ENCODE results near the gene UNC50. TPM values are rescaled to one million over a fixed set of nuclear protein-coding genes. Genes with fewer than 3 reads are reported as not detected.

The UNC50 gene
- total RNA-seq, 1 donor = 36.2 TPM

GRCh38 chr2:98576666-98577312, 31.6 kb upstream of the UNC50 start:
- no peak overlapping the region for H3K27ac ChIP-seq (ENCODE audit: low read depth, low read length)
- DNase-seq (ENCODE audit: insufficient read length, low spot score, missing footprints) = peak; percentile 45
- H3K4me3 ChIP-seq (ENCODE audit: insufficient read depth, low read length) = no peak overlapping the region
- H4K20me1 ChIP-seq (ENCODE audit: insufficient read depth, low read length) = no peaks in the 10 kb centered on the region
- no peak for TF ChIP-seq CTCF (IDR thresholded peaks at IDR 0.05; ENCODE audit: extremely low read depth, low read depth, low read length)
- H2AFZ ChIP-seq (ENCODE audit: low read length) = no peak overlapping the region
- H3K9me3 ChIP-seq (ENCODE audit: low read depth, low read length) = no peaks in the 10 kb centered on the region
- no peaks in the 10 kb centered on the region for H3K79me2 ChIP-seq (ENCODE audit: insufficient read depth, low read length)
- no peaks in the 10 kb centered on the region for H3K27me3 ChIP-seq (ENCODE audit: insufficient read depth, low read length)
- H3K36me3 ChIP-seq (ENCODE audit: insufficient read depth, low read length) = peaks cover 5% of the 10 kb centered on the region
- H3K4me2 ChIP-seq (ENCODE audit: insufficient read depth, low read length) = no peak overlapping the region
- no peaks in the 10 kb centered on the region for H3K4me1 ChIP-seq (ENCODE audit: insufficient read depth, low read length)

GRCh38 chr2:98577313-98577712, 31.1 kb upstream of the UNC50 start:
- no peaks in the 10 kb centered on the region for H3K79me2 ChIP-seq (ENCODE audit: insufficient read depth, low read length)
- H2AFZ ChIP-seq (ENCODE audit: low read length) = no peak overlapping the region
- H3K27ac ChIP-seq (ENCODE audit: low read depth, low read length) = no peak overlapping the region
- DNase-seq (ENCODE audit: insufficient read length, low spot score, missing footprints) = peak; percentile 46
- no peak overlapping the region for H3K4me2 ChIP-seq (ENCODE audit: insufficient read depth, low read length)
- H3K9me3 ChIP-seq (ENCODE audit: low read depth, low read length) = no peaks in the 10 kb centered on the region
- no peaks in the 10 kb centered on the region for H3K4me1 ChIP-seq (ENCODE audit: insufficient read depth, low read length)
- no peak overlapping the region for H3K4me3 ChIP-seq (ENCODE audit: insufficient read depth, low read length)
- no peaks in the 10 kb centered on the region for H3K27me3 ChIP-seq (ENCODE audit: insufficient read depth, low read length)
- TF ChIP-seq CTCF (IDR thresholded peaks at IDR 0.05; ENCODE audit: extremely low read depth, low read depth, low read length) = no peak
- H4K20me1 ChIP-seq (ENCODE audit: insufficient read depth, low read length) = no peaks in the 10 kb centered on the region
- peaks cover 5% of the 10 kb centered on the region for H3K36me3 ChIP-seq (ENCODE audit: insufficient read depth, low read length)

- H3K4me1 ChIP-seq (ENCODE audit: insufficient read depth, low read length) = no peaks in the 10 kb centered on the region
- no peak for TF ChIP-seq CTCF (IDR thresholded peaks at IDR 0.05; ENCODE audit: extremely low read depth, low read depth, low read length)
- no peaks in the 10 kb centered on the region for H4K20me1 ChIP-seq (ENCODE audit: insufficient read depth, low read length)
- peak; percentile 67 for DNase-seq (ENCODE audit: insufficient read length, low spot score, missing footprints)
- no peaks in the 10 kb centered on the region for H3K9me3 ChIP-seq (ENCODE audit: low read depth, low read length)
- no peak overlapping the region for H3K4me2 ChIP-seq (ENCODE audit: insufficient read depth, low read length)
- no peak overlapping the region for H3K4me3 ChIP-seq (ENCODE audit: insufficient read depth, low read length)
- H3K27ac ChIP-seq (ENCODE audit: low read depth, low read length) = no peak overlapping the region
- H3K36me3 ChIP-seq (ENCODE audit: insufficient read depth, low read length) = peaks cover 9% of the 10 kb centered on the region
- H3K27me3 ChIP-seq (ENCODE audit: insufficient read depth, low read length) = no peaks in the 10 kb centered on the region
- no peak overlapping the region for H2AFZ ChIP-seq (ENCODE audit: low read length)
- H3K79me2 ChIP-seq (ENCODE audit: insufficient read depth, low read length) = no peaks in the 10 kb centered on the region
Observed at GRCh38 chr2:98578231-98578630, 30.2 kb upstream of the UNC50 start.

GRCh38 chr2:98579926-98580325, 28.5 kb upstream of the UNC50 start:
- no peak overlapping the region for H3K27ac ChIP-seq (ENCODE audit: low read depth, low read length)
- no peaks in the 10 kb centered on the region for H3K4me1 ChIP-seq (ENCODE audit: insufficient read depth, low read length)
- no peak overlapping the region for H2AFZ ChIP-seq (ENCODE audit: low read length)
- no peaks in the 10 kb centered on the region for H4K20me1 ChIP-seq (ENCODE audit: insufficient read depth, low read length)
- H3K79me2 ChIP-seq (ENCODE audit: insufficient read depth, low read length) = no peaks in the 10 kb centered on the region
- no peak overlapping the region for H3K4me2 ChIP-seq (ENCODE audit: insufficient read depth, low read length)
- no peak overlapping the region for H3K4me3 ChIP-seq (ENCODE audit: insufficient read depth, low read length)
- H3K9me3 ChIP-seq (ENCODE audit: low read depth, low read length) = no peaks in the 10 kb centered on the region
- peak; percentile 50 for DNase-seq (ENCODE audit: insufficient read length, low spot score, missing footprints)
- H3K36me3 ChIP-seq (ENCODE audit: insufficient read depth, low read length) = peaks cover 9% of the 10 kb centered on the region
- H3K27me3 ChIP-seq (ENCODE audit: insufficient read depth, low read length) = no peaks in the 10 kb centered on the region
- TF ChIP-seq CTCF (IDR thresholded peaks at IDR 0.05; ENCODE audit: extremely low read depth, low read depth, low read length) = no peak
